Activated CD4-positive, alpha-beta T cell treated with anti-CD3 and anti-CD28 coated beads for 48 hours (primary cell): ENCODE data around the gene CD1E.
"Not testable (repeated sequence)": the region's sequence is repeated elsewhere in the genome, so short reads cannot be mapped to it uniquely, and the experiment has no call there.

Experiments
- DNase-seq: peaks from one replicate; pipeline ENCODE4 v3.0.0-alpha.2; 2020

The CD1E gene

DNA sequence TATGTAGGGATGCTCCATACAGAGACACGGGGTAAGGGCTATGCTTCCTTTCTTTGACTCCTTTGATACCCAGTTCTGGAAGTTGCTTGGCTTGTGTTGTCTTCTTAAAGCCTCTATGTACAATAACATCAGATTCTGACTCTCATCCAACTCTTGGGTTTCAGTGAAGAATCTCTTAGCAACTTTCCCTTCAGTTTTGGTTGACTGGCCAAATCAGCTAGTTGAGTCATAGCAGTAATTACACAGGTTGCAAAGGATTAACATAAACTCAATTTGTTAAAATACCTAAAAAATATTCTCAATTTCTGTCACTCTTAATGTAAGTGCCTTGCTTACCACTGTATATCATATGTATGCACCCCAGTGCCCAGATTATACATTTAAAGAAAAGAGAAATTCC lies 9.2 kb downstream of the CD1E start:
- no peak for DNase-seq

DNA sequence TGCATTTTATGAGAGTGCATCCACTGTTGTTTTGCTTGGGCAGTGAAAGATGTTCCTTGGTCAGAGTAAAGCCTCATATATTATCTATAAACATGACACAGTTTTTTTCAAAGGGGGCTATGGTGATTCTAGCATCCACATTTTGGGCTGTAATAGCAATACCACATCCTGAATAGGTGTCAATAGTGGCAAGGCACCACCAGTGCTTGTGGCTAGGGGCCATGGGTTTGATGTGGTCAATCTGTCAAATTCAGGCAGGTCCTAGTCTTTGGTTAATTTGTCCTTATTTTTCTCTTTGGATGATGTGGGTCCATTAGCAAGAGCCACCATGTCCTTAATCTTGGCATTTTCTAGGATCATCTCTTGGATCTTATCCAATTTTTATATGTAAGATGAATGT lies 13.1 kb downstream of the CD1E start:
- no peak for DNase-seq

DNA sequence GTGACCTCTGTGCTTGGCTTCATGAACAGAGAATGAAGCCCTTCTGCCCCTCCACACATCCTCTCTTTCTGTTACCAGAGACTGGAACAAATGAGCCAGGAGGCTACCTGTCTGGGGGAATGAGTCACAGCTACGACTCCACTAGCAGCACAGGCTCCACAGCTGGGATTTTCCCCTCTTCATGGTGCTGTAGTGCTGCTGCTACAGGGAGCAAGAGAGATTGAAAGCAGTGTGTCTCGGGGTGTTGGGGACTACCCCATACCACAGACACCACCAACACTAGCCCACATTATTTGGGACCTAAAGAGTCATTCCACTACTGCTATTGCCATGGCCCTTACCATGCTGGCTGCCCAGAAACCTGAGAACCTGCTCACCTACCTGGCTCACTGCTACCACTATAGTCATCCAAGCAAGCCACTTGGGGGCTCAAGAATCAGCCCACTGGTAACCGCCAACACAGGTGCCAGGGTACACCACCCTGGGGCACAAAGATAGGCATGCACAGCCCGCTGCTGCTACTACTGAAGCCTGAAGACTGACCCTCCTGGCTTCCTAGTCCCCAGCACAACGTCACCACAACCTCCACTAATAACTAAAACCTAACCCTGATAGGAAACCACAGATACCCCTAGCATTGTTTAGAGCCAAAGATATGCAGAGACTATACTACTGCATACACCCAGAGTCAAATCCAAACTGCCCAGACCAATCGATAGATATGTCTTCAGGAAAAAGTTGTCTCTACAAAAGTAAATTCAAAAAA lies 17.7 kb downstream of the CD1E start:
- DNase-seq, result peak; percentile 63

DNA sequence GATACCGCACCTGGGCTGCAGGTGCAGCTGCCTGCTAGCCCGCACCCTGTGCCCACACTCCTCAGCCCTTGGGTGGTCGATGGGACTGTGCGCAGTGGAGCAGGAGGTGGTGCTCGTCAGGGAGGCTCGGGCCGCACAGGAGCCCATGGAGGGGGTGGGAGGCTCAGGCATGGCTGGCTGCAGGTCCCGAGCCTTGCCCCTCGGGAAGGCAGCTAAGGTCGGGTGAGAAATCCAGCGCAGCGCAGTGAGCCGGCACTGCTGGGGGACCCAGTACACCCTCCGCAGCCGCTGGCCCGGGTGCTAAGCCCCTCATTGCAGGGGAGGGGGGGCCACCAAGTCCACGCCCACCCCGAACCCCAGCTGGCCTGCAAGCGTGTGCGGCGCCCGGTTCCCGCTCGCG lies 20.4 kb downstream of the CD1E start:
- DNase-seq, result not testable (repeated sequence)

DNA sequence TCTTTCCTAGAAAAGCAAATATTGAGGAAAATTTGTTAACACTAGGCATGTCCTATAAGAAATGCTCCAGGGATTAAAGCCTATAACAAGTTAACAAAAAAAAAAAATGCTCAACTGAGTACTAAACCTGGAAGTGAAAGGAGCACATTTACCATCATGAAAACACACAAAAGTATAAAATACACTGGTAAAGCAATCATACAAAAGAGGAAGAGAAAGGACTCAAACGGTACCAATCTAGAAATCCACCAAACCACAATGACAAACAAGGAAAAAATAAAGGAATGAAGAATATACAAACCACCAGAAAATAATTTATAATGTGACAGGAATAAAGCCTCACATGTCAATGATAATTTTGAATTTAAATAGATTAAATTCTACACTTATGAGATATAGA lies 21.2 kb downstream of the CD1E start:
- no peak for DNase-seq

DNA sequence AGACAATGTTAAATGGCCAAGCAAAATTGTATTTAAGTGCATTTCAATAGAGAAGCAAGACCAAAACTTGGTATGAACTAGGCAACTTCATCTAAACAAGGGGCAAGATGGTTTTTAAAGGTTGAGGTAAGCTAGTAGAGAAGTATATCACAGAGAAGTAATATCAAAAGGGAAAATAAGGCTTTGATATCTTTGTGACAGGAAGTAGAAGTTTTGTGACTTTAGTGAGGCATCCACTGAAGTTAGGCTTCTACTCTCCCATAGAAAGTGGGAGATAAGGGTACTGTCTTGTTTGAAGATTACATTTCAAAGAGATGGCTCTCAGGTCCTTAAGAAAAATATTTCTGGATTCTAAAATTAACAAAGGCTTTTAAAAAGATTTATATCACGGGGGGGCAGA lies 36.6 kb downstream of the CD1E start:
- DNase-seq, result no peak

DNA sequence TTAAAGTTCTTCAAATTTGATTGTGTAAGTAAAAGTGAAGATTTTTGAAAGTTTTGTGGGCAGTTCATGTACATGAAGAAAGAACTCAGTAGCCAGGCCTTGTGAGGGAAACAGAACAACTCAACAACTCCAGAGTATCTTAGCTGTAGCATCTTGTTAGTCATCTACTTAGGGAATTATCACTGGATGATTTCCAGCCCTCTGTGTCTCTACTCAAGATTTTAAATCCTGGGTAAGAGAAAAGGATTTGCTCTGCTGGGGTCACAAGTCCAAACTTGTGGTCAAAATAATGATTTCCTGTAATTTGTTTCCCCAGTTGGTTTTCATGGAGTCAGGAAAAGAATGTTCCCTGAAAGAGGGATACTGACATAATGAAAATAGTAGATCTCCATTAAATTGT lies 37.4 kb downstream of the CD1E start:
- DNase-seq, result no peak

DNA sequence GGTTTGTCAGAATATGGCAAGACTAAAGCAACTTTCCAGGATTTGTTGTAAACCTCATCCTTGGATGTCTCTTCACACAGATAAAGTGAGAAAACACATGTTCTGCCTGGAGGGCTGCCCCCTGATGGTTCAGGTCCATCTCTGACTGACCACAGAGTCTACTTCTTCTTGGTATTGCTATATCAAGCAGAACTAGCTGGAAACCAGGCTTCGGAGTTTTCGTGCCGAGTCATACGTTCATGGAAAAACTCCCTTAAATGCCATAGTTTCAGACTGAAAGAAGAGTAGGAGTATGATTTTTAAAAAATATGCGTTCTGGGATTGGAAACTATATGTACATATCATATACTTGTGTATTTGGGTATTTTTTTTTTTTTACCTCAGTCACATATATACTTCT lies 39.8 kb downstream of the CD1E start:
- no peak for DNase-seq

DNA sequence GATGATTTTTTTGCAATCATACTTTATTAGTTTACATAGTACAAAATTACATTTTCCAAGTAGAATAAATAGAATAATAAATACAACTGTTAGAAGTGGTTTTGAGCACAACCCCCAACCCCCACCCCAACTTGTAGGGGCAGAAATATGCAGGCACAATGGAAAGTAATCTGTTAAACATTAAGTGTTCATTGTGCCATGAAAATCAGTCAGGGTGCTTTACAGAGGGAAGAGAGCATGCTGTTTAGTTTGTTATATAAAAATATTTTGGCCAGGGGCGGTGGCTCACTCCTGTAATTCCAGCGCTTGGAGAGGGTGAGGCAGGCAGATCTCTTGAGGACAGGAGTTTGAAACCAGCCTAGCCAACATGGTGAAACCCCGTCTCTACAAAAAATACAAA lies 43.0 kb downstream of the CD1E start:
- DNase-seq, result no peak

DNA sequence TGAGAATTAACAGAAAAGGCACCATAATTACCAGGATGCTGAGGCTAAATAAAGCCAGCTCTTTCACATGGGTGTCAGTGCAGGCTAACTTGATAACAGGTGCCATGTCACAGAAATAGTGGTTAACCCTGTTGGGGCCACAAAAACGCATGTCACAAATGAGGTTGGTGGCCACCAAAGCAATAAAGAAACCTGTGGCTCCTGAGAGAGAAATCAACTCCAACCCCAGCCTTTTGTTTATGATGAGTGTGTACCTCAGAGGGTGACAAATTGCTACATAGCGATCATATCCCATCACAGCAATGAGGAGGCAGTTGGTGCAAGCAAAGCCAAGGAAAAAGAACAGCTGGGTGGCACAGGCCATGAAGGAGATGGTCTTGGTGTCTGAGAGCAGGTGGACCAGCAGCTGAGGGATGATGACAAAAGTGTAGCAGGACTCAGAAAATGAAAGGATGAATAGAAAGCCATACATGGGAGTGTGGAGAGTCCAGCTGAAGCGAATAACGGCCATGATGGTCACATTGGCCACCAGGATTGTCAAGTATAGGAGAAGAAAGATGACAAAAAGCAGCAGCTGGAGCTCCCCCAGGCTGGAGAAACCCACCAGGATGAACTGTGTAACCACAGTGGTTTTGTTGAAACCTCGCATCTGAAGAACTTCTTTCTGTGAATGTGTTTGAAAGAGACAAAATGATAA lies 45.3 kb downstream of the CD1E start, which contains the start of gene OR10T2:
Gene OR10T2, minus strand, starts transcription at position 649 of the 697 bp plus-strand sequence. Its CDS starts 0 bp downstream, at position 649.
- DNase-seq, result no peak

DNA sequence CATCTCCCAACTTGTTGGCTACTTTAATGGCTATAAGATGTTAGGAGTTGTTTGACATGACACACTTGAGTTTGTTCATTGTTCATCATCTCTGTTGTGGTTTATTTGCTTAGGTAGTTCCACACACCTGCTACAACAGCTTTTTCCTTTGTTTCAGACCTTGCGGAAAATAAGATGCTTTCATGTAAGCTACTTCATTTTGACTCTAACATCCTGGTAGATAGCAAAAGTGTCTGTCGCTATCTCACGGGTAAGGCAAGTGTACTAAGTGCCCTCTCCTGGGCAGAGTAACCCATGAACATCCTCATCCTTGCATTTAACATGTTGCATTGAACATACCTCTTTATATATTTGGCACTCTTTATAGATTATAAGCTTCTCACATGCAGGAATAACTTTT lies 47.2 kb downstream of the CD1E start:
- DNase-seq, result no peak

DNA sequence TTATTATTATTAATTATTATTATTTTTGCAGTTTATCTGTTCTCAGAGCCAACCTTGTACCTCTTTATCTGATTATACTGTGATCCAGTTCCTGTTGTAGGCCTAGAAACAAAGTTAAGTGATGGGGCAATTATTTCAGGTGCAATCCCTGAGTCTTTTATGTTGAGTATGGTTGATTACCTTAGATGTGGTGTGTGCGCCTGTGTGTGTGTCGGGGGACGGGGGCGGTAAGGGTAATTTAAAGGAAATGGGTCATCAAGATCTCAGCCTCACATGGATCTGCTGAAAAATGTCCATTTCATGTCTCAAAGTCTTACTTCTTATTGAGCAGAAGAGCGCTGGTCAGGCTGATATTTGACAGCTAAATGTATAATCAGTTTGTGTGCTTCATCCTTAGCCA lies 53.4 kb downstream of the CD1E start:
- DNase-seq, result no peak
